Osteoblast (primary cell): ENCODE results near the gene INPP1. TPM values are rescaled to one million over a fixed set of nuclear protein-coding genes. Genes with fewer than 3 reads are reported as not detected.

Experiments
- DNase-seq: peaks from one replicate; pipeline ENCODE4 v3.0.0; 2011; ENCODE audit warnings: low spot score, mixed read lengths; ENCODE audit not compliant: insufficient read length; ENCODE audit errors: missing footprints
- H2AFZ ChIP-seq: 2 replicates; pipeline ENCODE4 v1.6.0; 2011; ENCODE audit warnings: mild to moderate bottlenecking, low read length
- H3K27ac ChIP-seq: 2 replicates; pipeline ENCODE4 v1.5.1; 2011; ENCODE audit warnings: mild to moderate bottlenecking, low read depth, low read length, moderate library complexity
- H3K27me3 ChIP-seq: 2 replicates; pipeline ENCODE4 v1.6.0; 2012; ENCODE audit warnings: mild to moderate bottlenecking, control low read depth, inconsistent platforms, low read length, moderate library complexity; ENCODE audit not compliant: insufficient read depth
- H3K36me3 ChIP-seq: 2 replicates; pipeline ENCODE4 v1.5.1; 2011; ENCODE audit warnings: mild to moderate bottlenecking, low read length, control low read depth, moderate library complexity; ENCODE audit not compliant: insufficient read depth
- H3K4me1 ChIP-seq: 2 replicates; pipeline ENCODE4 v1.5.1; 2011; ENCODE audit warnings: mild to moderate bottlenecking, low read length, control low read depth, moderate library complexity; ENCODE audit not compliant: insufficient read depth
- H3K4me2 ChIP-seq: 2 replicates; pipeline ENCODE4 v1.6.0; 2011; ENCODE audit warnings: mild to moderate bottlenecking, low read length; ENCODE audit not compliant: insufficient read depth
- H3K4me3 ChIP-seq: fragments of 200-600 bp; sonication (generic); 3 replicates; pipeline ENCODE4 v1.5.1; 2012; ENCODE audit warnings: mild to moderate bottlenecking, low read length, inconsistent platforms; ENCODE audit not compliant: insufficient read depth
- H3K79me2 ChIP-seq: 2 replicates; pipeline ENCODE4 v1.6.0; 2012; ENCODE audit warnings: mild to moderate bottlenecking, low read length, control low read depth, inconsistent platforms; ENCODE audit not compliant: insufficient read depth
- H3K9me3 ChIP-seq: 2 replicates; pipeline ENCODE4 v1.5.1; 2011; ENCODE audit warnings: low read depth, low read length, control low read depth
- H4K20me1 ChIP-seq: 2 replicates; pipeline ENCODE4 v1.6.0; 2012; ENCODE audit warnings: mild to moderate bottlenecking, low read length, control low read depth; ENCODE audit not compliant: insufficient read depth
- CTCF ChIP-seq: IDR thresholded peaks from 2 replicates; pipeline ENCODE4 v1.5.1; 2011; ENCODE audit warnings: mild to moderate bottlenecking, low read depth, low read length, moderate library complexity; ENCODE audit errors: extremely low read depth
- total RNA-seq: library from RNA; depleted of rRNA; stranded (reverse); fragments of >200 nt; gene quantifications from 2 replicates; pipeline ENCODE4 v1.2.3, GENCODE V29; 2012

INPP1 gene
- total RNA-seq, 1 donor: 11.6 TPM

GRCh38 chr2:190412966-190413365, 69.6 kb downstream of the INPP1 start:
- Histone ChIP-seq H3K79me2 (no peaks in the 10 kb centered on the region), H4K20me1 (no peaks in the 10 kb centered on the region), H3K27me3 (peaks cover 7% of the 10 kb centered on the region), H3K27ac (no peak overlapping the region), H3K4me2 (no peak overlapping the region), H3K36me3 (no peaks in the 10 kb centered on the region), H3K4me1 (peaks cover 3% of the 10 kb centered on the region), H3K4me3 (no peak overlapping the region), H3K9me3 (no peaks in the 10 kb centered on the region), H2AFZ (no peak overlapping the region)
- no peak for DNase-seq
- no peak for TF ChIP-seq CTCF

GRCh38 chr2:190413421-190413820, 70.0 kb downstream of the INPP1 start:
- DNase-seq: peak; percentile 76
- H3K4me3 ChIP-seq: no peak overlapping the region
- H3K9me3 ChIP-seq: no peaks in the 10 kb centered on the region
- peaks cover 7% of the 10 kb centered on the region for H3K27me3 ChIP-seq
- H3K27ac ChIP-seq: no peak overlapping the region
- no peak overlapping the region for H3K4me2 ChIP-seq
- TF ChIP-seq CTCF: no peak
- no peaks in the 10 kb centered on the region for H4K20me1 ChIP-seq
- no peaks in the 10 kb centered on the region for H3K79me2 ChIP-seq
- H2AFZ ChIP-seq: peak overlapping the region; percentile 53
- H3K4me1 ChIP-seq: peaks cover 3% of the 10 kb centered on the region
- no peaks in the 10 kb centered on the region for H3K36me3 ChIP-seq

- TF ChIP-seq CTCF: no peak
- no peak for DNase-seq
- H3K4me1 ChIP-seq: no peaks in the 10 kb centered on the region
- no peaks in the 10 kb centered on the region for H3K27me3 ChIP-seq
- H3K79me2 ChIP-seq: no peaks in the 10 kb centered on the region
- H3K27ac ChIP-seq: no peak overlapping the region
- H3K36me3 ChIP-seq: no peaks in the 10 kb centered on the region
- H3K4me2 ChIP-seq: no peak overlapping the region
- no peak overlapping the region for H3K4me3 ChIP-seq
- H3K9me3 ChIP-seq: no peaks in the 10 kb centered on the region
- H2AFZ ChIP-seq: no peak overlapping the region
- no peaks in the 10 kb centered on the region for H4K20me1 ChIP-seq
These were observed 71.9 kb downstream of the INPP1 start for GRCh38 chr2:190415251-190415650.

- Histone ChIP-seq H3K27me3 (no peaks in the 10 kb centered on the region), H3K4me2 (peak overlapping the region; percentile 29), H3K79me2 (no peaks in the 10 kb centered on the region), H3K4me3 (no peak overlapping the region), H4K20me1 (no peaks in the 10 kb centered on the region), H3K4me1 (no peaks in the 10 kb centered on the region), H3K9me3 (no peaks in the 10 kb centered on the region), H3K27ac (no peak overlapping the region), H2AFZ (peak overlapping the region; percentile 43), H3K36me3 (no peaks in the 10 kb centered on the region)
- TF ChIP-seq CTCF: no peak
- no peak for DNase-seq
These were observed 72.7 kb downstream of the INPP1 start for GRCh38 chr2:190415794-190416775.
